H9 (cell line): ENCODE measurements around the gene SLC29A2. TPM values are rescaled to one million over a fixed set of nuclear protein-coding genes. Genes with fewer than 3 reads are reported as not detected.
A peak's percentile ranks its signal among the peaks of the same experiment; 100 is the strongest.

Experiments used
- DNase-seq: peaks from one replicate; pipeline ENCODE4 v3.0.0-alpha.2; 2017
- H2AFZ ChIP-seq: one replicate; pipeline ENCODE4 v1.6.1; 2013; ENCODE audit warnings: mild to moderate bottlenecking, low read length, control low read depth, moderate library complexity
- H2AK5ac ChIP-seq: 2 replicates; pipeline ENCODE4 v1.6.1; 2013; ENCODE audit warnings: low read length, control low read depth, mixed read lengths; ENCODE audit not compliant: insufficient read length
- H2BK120ac ChIP-seq: one replicate; pipeline ENCODE4 v1.6.1; 2013; ENCODE audit warnings: low read depth, mild to moderate bottlenecking, low read length, control low read depth, inconsistent platforms; ENCODE audit not compliant: poor library complexity, severe bottlenecking
- H2BK12ac ChIP-seq: 2 replicates; pipeline ENCODE4 v1.6.1; 2013; ENCODE audit warnings: low read length, control low read depth, mixed read lengths, low read depth; ENCODE audit not compliant: insufficient read length
- H2BK15ac ChIP-seq: 2 replicates; pipeline ENCODE4 v1.6.1; 2013; ENCODE audit warnings: low read depth, low read length, control low read depth
- H2BK20ac ChIP-seq: one replicate; pipeline ENCODE4 v1.6.1; 2013; ENCODE audit warnings: low read depth, mild to moderate bottlenecking, low read length, control low read depth, inconsistent platforms; ENCODE audit not compliant: poor library complexity, severe bottlenecking
- H2BK5ac ChIP-seq: 2 replicates; pipeline ENCODE4 v1.6.1; 2013; ENCODE audit warnings: low read length, control low read depth, mixed read lengths; ENCODE audit not compliant: insufficient read length
- H3K14ac ChIP-seq: 2 replicates; pipeline ENCODE4 v1.6.1; 2013; ENCODE audit warnings: low read length, control low read depth; ENCODE audit not compliant: insufficient read depth
- H3K18ac ChIP-seq: 2 replicates; pipeline ENCODE4 v1.6.1; 2013; ENCODE audit warnings: low read depth, mild to moderate bottlenecking, mixed read lengths, low read length, control low read depth; ENCODE audit not compliant: insufficient read length
- H3K23ac ChIP-seq: 2 replicates; pipeline ENCODE4 v1.6.1; 2013; ENCODE audit warnings: low read length, control low read depth, mixed read lengths, low read depth; ENCODE audit not compliant: insufficient read length
- H3K23me2 ChIP-seq: 2 replicates; pipeline ENCODE4 v1.6.1; 2013; ENCODE audit warnings: low read depth, mild to moderate bottlenecking, mixed read lengths, low read length, control low read depth; ENCODE audit not compliant: insufficient read length, poor library complexity, severe bottlenecking
- H3K27ac ChIP-seq: 2 replicates; pipeline ENCODE4 v1.5.1; 2013; ENCODE audit warnings: low read length, control low read depth, mixed read lengths, low read depth; ENCODE audit not compliant: insufficient read length
- H3K27me3 ChIP-seq: 2 replicates; pipeline ENCODE4 v1.6.1; 2013; ENCODE audit warnings: low read length, control low read depth, inconsistent platforms; ENCODE audit not compliant: insufficient read depth
- H3K4ac ChIP-seq: 2 replicates; pipeline ENCODE4 v1.6.1; 2013; ENCODE audit warnings: low read depth, mild to moderate bottlenecking, control low read depth, inconsistent platforms, low read length, moderate library complexity
- H3K4me1 ChIP-seq: 2 replicates; pipeline ENCODE4 v1.6.1; 2013; ENCODE audit warnings: low read length, control low read depth, inconsistent platforms; ENCODE audit not compliant: insufficient read depth
- H3K4me2 ChIP-seq: 2 replicates; pipeline ENCODE4 v1.6.1; 2013; ENCODE audit warnings: low read length, control low read depth, mixed read lengths; ENCODE audit not compliant: insufficient read length, insufficient read depth
- H3K56ac ChIP-seq: 2 replicates; pipeline ENCODE4 v1.6.1; 2013; ENCODE audit warnings: low read depth, mild to moderate bottlenecking, mixed read lengths, low read length, control low read depth; ENCODE audit not compliant: insufficient read length
- H3K79me1 ChIP-seq: 2 replicates; pipeline ENCODE4 v1.6.1; 2013; ENCODE audit warnings: low read depth, mild to moderate bottlenecking, moderate library complexity, low read length, control low read depth, inconsistent platforms; ENCODE audit not compliant: insufficient read depth, poor library complexity, severe bottlenecking
- H3K79me2 ChIP-seq: 2 replicates; pipeline ENCODE4 v1.6.1; 2013; ENCODE audit warnings: low read length, control low read depth, inconsistent platforms; ENCODE audit not compliant: insufficient read depth
- H3K9ac ChIP-seq: 2 replicates; pipeline ENCODE4 v1.6.1; 2013; ENCODE audit warnings: low read length, control low read depth, mixed read lengths; ENCODE audit not compliant: insufficient read length; ENCODE audit errors: extremely low read depth
- H3K9me3 ChIP-seq: one replicate; pipeline ENCODE4 v1.6.1; 2013; ENCODE audit warnings: low read depth, low read length, inconsistent platforms; ENCODE audit not compliant: control insufficient read depth
- H3T11ph ChIP-seq: one replicate; pipeline ENCODE4 v1.6.1; 2013; ENCODE audit warnings: mild to moderate bottlenecking, low read length, control low read depth, inconsistent platforms
- H4K20me1 ChIP-seq: one replicate; pipeline ENCODE4 v1.6.1; 2013; ENCODE audit not compliant: control insufficient read depth, insufficient read length, insufficient read depth
- H4K5ac ChIP-seq: 2 replicates; pipeline ENCODE4 v1.6.1; 2013; ENCODE audit warnings: low read depth, mild to moderate bottlenecking, mixed read lengths, low read length, control low read depth; ENCODE audit not compliant: insufficient read length
- H4K8ac ChIP-seq: replicated peaks from 2 replicates; pipeline ENCODE4 v1.6.1; 2013; ENCODE audit warnings: low read length, control low read depth, mixed read lengths, low read depth; ENCODE audit not compliant: insufficient read length
- H4K91ac ChIP-seq: 2 replicates; pipeline ENCODE4 v1.6.1; 2013; ENCODE audit warnings: low read depth, mild to moderate bottlenecking, moderate library complexity, mixed read lengths, low read length, control low read depth; ENCODE audit not compliant: insufficient read length
- H3K27ac Mint-ChIP-seq, 3 experiments: 2 replicates in 2 of 3; 3 replicates in 1 of 3; pipeline ENCODE4 v1.8.0; 2020 to 2021; ENCODE audit warnings: mixed read lengths in 3 of 3, mild to moderate bottlenecking in 1 of 3, moderate library complexity in 1 of 3
- H3K27me3 Mint-ChIP-seq: 2 replicates; pipeline ENCODE4 v1.8.0; 2021; ENCODE audit warnings: low read depth, mild to moderate bottlenecking, moderate library complexity, mixed read lengths
- H3K36me3 Mint-ChIP-seq, 3 experiments: 2 replicates in 2 of 3; 3 replicates in 1 of 3; pipeline ENCODE4 v1.8.0; 2020 to 2021; ENCODE audit warnings: low read depth in 3 of 3, mixed read lengths in 3 of 3; ENCODE audit not compliant: insufficient read depth in 1 of 3
- H3K4me1 Mint-ChIP-seq, 2 experiments: 2 replicates each; pipeline ENCODE4 v1.8.0; 2020; ENCODE audit warnings: mixed read lengths in 2 of 2
- H3K4me3 Mint-ChIP-seq, 2 experiments: 2 replicates in 1 of 2; 3 replicates in 1 of 2; pipeline ENCODE4 v1.8.0; 2020 to 2021; ENCODE audit warnings: mild to moderate bottlenecking in 2 of 2, mixed read lengths in 2 of 2, moderate library complexity in 1 of 2
- H3K9me3 Mint-ChIP-seq, 2 experiments: 2 replicates in 1 of 2; 3 replicates in 1 of 2; pipeline ENCODE4 v1.8.0; 2020; ENCODE audit warnings: mild to moderate bottlenecking in 2 of 2, mixed read lengths in 2 of 2, moderate library complexity in 1 of 2
- CTCF ChIP-seq: fragments of 200-600 bp; sonication (generic); conservative IDR thresholded peaks from 3 replicates; pipeline ENCODE4 v1.8.0; 2021; ENCODE audit warnings: antibody characterized with exemption, mild to moderate bottlenecking
- WGBS: extraction: QIAGEN DNeasy Blood & Tissue Kit; methylation state at CpG from one replicate; pipeline ENCODE4 v1.1.7; 2013; ENCODE audit warnings: missing lambda C conversion rate, low lambda C conversion rate, mixed read lengths; ENCODE audit not compliant: insufficient read length; ENCODE audit errors: extremely low coverage; 5-methylcytosine and 5-hydroxymethylcytosine counted together
- total RNA-seq: library from RNA; stranded (reverse); gene quantifications from 2 replicates; pipeline ENCODE4 v1.2.1, GENCODE V29; 2021

Gene SLC29A2
- total RNA-seq, 1 experiment from 2014 or later = 29.8 TPM

- Histone ChIP-seq H4K20me1 (no peaks in the 10 kb centered on the region), H2BK20ac (no peak overlapping the region), H3K56ac (no peak overlapping the region), H3T11ph (no peak overlapping the region), H3K18ac (no peak overlapping the region), H3K23me2 (peaks cover 10% of the 10 kb centered on the region), H4K5ac (no peak overlapping the region), H3K9me3 (no peaks in the 10 kb centered on the region), H2BK15ac (no peak overlapping the region), H3K4ac (no peak overlapping the region), H2AFZ (no peak overlapping the region), H3K79me1 (no peaks in the 10 kb centered on the region), H3K27me3 (no peaks in the 10 kb centered on the region; the same call in 1 of the 2 replicates), H2BK12ac (no peak overlapping the region), H3K9ac (no peak overlapping the region), H3K27ac (no peak overlapping the region), H3K4me1 (peaks cover 10% of the 10 kb centered on the region), H3K4me2 (no peak overlapping the region), H3K79me2 (no peaks in the 10 kb centered on the region), H4K8ac (no peak overlapping the region), H2BK120ac (no peak overlapping the region), H4K91ac (no peak overlapping the region), H3K14ac (no peak overlapping the region), H3K23ac (no peak overlapping the region), H2BK5ac (no peak overlapping the region), H2AK5ac (no peak overlapping the region)
- DNase-seq = no peak
- Mint-ChIP-seq H3K4me1 (peaks cover 39 to 43% of the 10 kb centered on the region in 2 experiments), H3K36me3 (no peaks in the 10 kb centered on the region), H3K4me3 (no peak overlapping the region), H3K27ac (peak overlapping the region in 1 of 3 experiments; percentile 55; a peak in 2 of 7 replicates), H3K27me3 (peaks cover 4% of the 10 kb centered on the region), H3K9me3 (no peaks in the 10 kb centered on the region)
- WGBS = no CpG with 5 or more reads among the region's 4 CpGs
- no peak for TF ChIP-seq CTCF
Observed at GRCh38 chr11:66411323-66411722, 39.8 kb upstream of the SLC29A2 start.
